22Rv1 (cell line): ENCODE results near the gene MAST2.

ENCODE experiments used
- H3K27ac ChIP-seq: fragments of 450-650 bp; 2 replicates; pipeline ENCODE4 v1.5.1; 2017
- CTCF ChIP-seq: fragments of 450-650 bp; IDR thresholded peaks from 2 replicates; pipeline ENCODE4 v1.5.1; 2017; ENCODE audit warnings: mild to moderate bottlenecking
- ZFX ChIP-seq: fragments of 450-650 bp; IDR thresholded peaks from 2 replicates; pipeline ENCODE4 v1.6.1; 2017; ENCODE audit warnings: antibody characterized with exemption, borderline replicate concordance

Gene MAST2

GRCh38 chr1:45796946-45797345, 6.5 kb upstream of the MAST2 start:
- TF ChIP-seq ZFX (no peak), CTCF (no peak)
- no peak overlapping the region for H3K27ac ChIP-seq

- no peak overlapping the region for H3K27ac ChIP-seq
- TF ChIP-seq ZFX (no peak), CTCF (no peak)
These were observed 2.5 kb upstream of the MAST2 start for GRCh38 chr1:45800899-45801298.

GRCh38 chr1:45802343-45803298, 791 bp upstream of the MAST2 start:
- TF ChIP-seq CTCF: no peak
- no peak for TF ChIP-seq ZFX
- peak overlapping the region; percentile 78 for H3K27ac ChIP-seq

- peak overlapping the region; percentile 78 for H3K27ac ChIP-seq
These were observed 613 bp downstream of the MAST2 start for GRCh38 chr1:45803781-45804668.

- TF ChIP-seq CTCF: no peak
- peak overlapping the region; percentile 78 for H3K27ac ChIP-seq
These were observed 1.2 kb downstream of the MAST2 start for GRCh38 chr1:45804669-45804969.

GRCh38 chr1:45806129-45806528, 2.7 kb downstream of the MAST2 start:
- no peak overlapping the region for H3K27ac ChIP-seq
- no peak for TF ChIP-seq ZFX
- no peak for TF ChIP-seq CTCF

GRCh38 chr1:45809761-45810160, 6.3 kb downstream of the MAST2 start:
- H3K27ac ChIP-seq: no peak overlapping the region
- TF ChIP-seq CTCF (no peak), ZFX (no peak)
